ENCODE measurements around the gene DNAJC18. TPM values are rescaled to one million over a fixed set of nuclear protein-coding genes. Genes with fewer than 3 reads are reported as not detected.
A peak's percentile ranks its signal among the peaks of the same experiment; 100 is the strongest.

The DNAJC18 gene
- total and polyA plus RNA-seq, 8 donors = 1.1 to 5.8 (median 1.9) TPM

DNA sequence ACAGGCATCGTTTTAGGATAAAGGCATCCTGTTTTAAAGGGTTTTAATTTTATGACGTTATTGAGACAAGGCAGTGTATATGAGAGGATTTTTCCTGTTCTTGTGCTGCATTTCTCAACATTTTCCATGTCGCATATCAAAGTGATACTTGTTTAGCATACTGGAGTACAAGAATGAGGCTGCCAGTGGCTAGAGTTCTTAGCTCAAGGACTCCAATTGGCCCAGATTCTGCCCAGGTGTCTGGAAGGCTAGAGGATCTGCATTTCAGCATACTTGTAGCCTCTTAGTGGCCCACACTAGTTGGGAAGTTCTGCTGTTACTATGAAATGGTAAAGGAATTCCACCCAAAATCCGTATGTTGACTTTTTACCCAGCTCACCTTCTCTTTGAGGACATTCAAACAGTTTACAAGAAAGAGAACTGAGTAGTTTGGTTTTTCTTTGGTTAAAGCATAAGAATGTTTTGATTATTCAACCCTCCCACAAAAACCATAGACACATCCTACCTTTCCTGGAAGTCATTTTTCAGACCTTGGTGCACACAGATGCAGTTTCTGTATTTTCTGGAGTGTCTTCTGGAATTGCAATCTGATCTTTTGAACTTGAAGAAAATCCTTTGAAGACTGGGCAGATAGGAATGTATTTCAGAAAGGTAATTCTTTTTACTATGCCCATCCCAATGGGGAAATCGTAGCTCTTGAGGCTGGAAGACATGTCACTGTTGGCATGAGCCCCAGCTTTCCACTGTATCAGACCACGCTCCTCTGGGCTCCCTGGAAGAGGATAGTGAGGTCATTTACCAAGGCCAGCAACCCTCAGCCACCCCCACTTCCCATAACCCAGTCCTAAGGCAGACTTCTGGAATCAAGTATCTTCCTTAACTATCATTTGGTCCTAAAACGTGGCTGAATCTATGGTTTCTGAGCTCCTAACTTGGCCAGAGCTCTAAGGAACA lies 67.6 kb downstream of the DNAJC18 start:
- TF ChIP-seq, protein P1, sequence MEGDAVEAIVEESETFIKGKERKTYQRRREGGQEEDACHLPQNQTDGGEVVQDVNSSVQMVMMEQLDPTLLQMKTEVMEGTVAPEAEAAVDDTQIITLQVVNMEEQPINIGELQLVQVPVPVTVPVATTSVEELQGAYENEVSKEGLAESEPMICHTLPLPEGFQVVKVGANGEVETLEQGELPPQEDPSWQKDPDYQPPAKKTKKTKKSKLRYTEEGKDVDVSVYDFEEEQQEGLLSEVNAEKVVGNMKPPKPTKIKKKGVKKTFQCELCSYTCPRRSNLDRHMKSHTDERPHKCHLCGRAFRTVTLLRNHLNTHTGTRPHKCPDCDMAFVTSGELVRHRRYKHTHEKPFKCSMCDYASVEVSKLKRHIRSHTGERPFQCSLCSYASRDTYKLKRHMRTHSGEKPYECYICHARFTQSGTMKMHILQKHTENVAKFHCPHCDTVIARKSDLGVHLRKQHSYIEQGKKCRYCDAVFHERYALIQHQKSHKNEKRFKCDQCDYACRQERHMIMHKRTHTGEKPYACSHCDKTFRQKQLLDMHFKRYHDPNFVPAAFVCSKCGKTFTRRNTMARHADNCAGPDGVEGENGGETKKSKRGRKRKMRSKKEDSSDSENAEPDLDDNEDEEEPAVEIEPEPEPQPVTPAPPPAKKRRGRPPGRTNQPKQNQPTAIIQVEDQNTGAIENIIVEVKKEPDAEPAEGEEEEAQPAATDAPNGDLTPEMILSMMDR (IDR thresholded peaks at IDR 0.05) = no peak
- H3K9me3 ChIP-seq = no peaks in the 10 kb centered on the region
- DNase-seq (no peak), FAIRE-seq (no peak), ATAC-seq (peak in 1 of 4 donors; percentile 18)
- no peak overlapping the region for H3K27ac ChIP-seq
- H3K4me1 ChIP-seq = no peaks in the 10 kb centered on the region
- peaks cover 0 to 27% (median 0%) of the 10 kb centered on the region in 3 donors for H3K36me3 ChIP-seq
- H3K4me3 ChIP-seq = no peak overlapping the region
- WGBS, 2 donors = 82 to 91% methylated on average over 7 of the region's 7 CpGs
- no peaks in the 10 kb centered on the region for H3K27me3 ChIP-seq
- intact Hi-C loops (cut with DNase I) = no loop called here

DNA sequence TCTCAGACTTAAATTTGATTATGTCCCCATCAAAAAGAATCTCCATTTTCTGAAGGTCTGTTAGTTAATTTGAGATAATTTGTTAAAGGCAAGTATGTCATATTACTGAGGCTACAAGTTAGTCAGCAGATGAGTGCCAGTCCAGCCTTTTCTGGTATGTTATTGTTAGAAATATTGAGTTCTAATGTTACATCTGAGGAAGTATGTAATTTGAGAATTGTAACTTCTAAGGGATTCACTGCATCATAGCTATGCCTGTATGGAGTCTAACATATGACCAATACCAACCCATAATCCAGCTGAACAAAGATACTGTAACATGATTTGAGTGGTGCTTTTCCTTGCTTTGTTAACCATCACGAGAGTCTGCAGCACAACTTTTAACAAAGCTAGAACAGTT lies 70.1 kb downstream of the DNAJC18 start:
- no peaks in the 10 kb centered on the region for H3K4me1 ChIP-seq
- H3K27ac ChIP-seq = no peak overlapping the region
- intact Hi-C loops (cut with DNase I) = no loop called here
- 93 to 94% methylated on average over 1 of the region's 1 CpG for WGBS, 2 donors
- no peak for FAIRE-seq
- DNase-seq = no peak
- TF ChIP-seq, protein P1 (IDR thresholded peaks at IDR 0.05) = no peak
- H3K36me3 ChIP-seq = peaks cover 0 to 47% (median 8%) of the 10 kb centered on the region in 3 donors
- no peak overlapping the region for H3K4me3 ChIP-seq
- H3K9me3 ChIP-seq = no peaks in the 10 kb centered on the region
- no peak for ATAC-seq
- no peaks in the 10 kb centered on the region for H3K27me3 ChIP-seq

DNA sequence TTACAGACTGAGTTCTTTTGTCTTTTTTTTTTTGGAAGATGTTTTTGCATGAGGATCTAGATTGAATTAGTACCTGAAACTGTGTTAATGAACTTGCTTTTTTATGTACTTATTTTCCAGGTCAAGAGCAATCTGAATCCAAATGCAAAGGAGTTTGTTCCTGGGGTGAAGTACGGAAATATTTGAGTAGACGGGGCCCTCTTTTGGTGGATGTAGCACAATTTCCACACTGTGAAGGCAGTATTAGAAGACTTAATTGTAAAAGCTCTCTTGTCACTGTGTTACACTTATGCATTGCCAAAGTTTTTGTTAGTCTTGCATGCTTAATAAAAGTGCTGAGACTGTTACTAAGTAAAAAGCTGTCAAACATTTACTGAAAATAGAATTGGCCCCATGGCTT lies 70.7 kb downstream of the DNAJC18 start:
- no peak for ATAC-seq
- no peak for FAIRE-seq
- DNase-seq = no peak
- intact Hi-C loops (cut with DNase I) = no loop called here
- Histone ChIP-seq H3K27me3 (no peaks in the 10 kb centered on the region), H3K27ac (no peak overlapping the region), H3K36me3 (peaks cover 0 to 52% (median 12%) of the 10 kb centered on the region in 3 donors), H3K9me3 (no peaks in the 10 kb centered on the region), H3K4me1 (no peaks in the 10 kb centered on the region), H3K4me3 (no peak overlapping the region)
- TF ChIP-seq, protein P1 (IDR thresholded peaks at IDR 0.05) = no peak
- WGBS, 2 donors = 82% methylated on average over 2 of the region's 2 CpGs

DNA sequence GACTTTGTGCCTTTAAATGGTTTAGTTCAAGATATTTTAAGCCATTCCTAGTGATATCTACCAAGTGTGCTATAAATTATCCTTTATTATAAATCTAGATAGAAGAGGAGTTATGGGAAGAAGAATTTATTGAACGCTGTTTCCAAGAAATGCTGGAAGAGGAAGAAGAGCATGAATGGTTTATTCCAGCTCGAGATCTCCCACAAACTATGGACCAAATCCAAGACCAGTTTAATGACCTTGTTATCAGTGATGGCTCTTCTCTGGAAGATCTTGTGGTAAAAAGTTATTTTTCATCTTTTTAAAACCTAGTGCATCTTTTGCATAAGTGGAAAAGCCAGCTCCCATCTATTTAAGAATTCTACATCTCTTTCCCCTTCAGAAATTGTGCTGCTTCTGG lies 74.9 kb downstream of the DNAJC18 start:
- TF ChIP-seq, protein P1 (IDR thresholded peaks at IDR 0.05) = no peak
- no peak for DNase-seq
- Histone ChIP-seq H3K27me3 (no peaks in the 10 kb centered on the region), H3K27ac (no peak overlapping the region), H3K9me3 (no peaks in the 10 kb centered on the region), H3K36me3 (peaks cover 0 to 43% (median 12%) of the 10 kb centered on the region in 3 donors), H3K4me1 (no peaks in the 10 kb centered on the region), H3K4me3 (no peak overlapping the region)
- intact Hi-C loops (cut with DNase I) = no loop called here
- WGBS, 2 donors = 73 to 74% methylated on average over 2 of the region's 2 CpGs
- no peak for ATAC-seq
- FAIRE-seq = no peak

DNA sequence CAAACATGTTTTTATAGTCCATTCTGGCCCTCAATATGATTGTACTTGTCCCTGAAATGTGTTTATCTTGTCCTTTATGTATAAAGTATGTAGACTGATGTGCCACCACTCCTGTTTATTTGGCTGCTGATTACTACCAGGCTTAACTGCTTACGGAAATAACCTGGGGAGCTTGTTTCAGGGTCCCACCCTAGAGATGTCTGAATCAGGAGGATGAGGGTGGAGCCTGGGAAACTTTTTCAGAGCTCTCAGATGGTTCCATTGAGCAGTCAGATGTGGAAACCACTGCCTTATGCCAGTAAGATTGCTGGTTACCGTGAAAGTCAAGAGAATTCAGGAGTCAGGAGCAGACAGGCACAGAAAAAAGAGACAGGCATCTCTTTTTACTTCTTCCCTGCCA lies 75.4 kb downstream of the DNAJC18 start:
- TF ChIP-seq, protein P1 (IDR thresholded peaks at IDR 0.05) = no peak
- Histone ChIP-seq H3K9me3 (no peaks in the 10 kb centered on the region), H3K4me1 (no peaks in the 10 kb centered on the region), H3K4me3 (no peak overlapping the region), H3K27me3 (no peaks in the 10 kb centered on the region), H3K27ac (no peak overlapping the region), H3K36me3 (peaks cover 0 to 39% (median 12%) of the 10 kb centered on the region in 3 donors)
- intact Hi-C loops (cut with DNase I) = no loop called here
- ATAC-seq = no peak
- DNase-seq = no peak
- FAIRE-seq = no peak
- 64% methylated on average over 2 of the region's 2 CpGs for WGBS, 2 donors
